ENCODE results near the gene FKBP5.

FKBP5 gene

DNA sequence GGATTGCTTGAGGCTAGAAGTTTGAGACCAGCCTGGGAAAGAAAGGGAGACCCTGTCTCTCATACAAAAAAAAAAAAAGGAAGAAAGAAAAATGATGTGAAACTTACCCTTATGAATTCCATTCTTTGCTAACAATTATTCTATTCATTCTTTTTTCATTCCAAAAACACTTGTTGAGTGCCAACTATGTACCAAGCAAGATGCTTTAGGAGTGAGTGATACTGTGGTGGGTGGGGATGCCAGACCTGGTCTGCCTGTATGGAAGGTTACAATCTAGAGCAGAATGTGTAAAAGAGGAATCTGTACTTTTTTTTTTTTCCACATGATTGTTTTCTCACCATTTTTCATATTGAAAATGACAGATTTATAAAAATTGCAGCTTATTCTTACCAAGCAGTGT lies 102.2 kb downstream of the FKBP5 start:
- DNase-seq (ENCODE audit: low read depth): peak; percentile 50

DNA sequence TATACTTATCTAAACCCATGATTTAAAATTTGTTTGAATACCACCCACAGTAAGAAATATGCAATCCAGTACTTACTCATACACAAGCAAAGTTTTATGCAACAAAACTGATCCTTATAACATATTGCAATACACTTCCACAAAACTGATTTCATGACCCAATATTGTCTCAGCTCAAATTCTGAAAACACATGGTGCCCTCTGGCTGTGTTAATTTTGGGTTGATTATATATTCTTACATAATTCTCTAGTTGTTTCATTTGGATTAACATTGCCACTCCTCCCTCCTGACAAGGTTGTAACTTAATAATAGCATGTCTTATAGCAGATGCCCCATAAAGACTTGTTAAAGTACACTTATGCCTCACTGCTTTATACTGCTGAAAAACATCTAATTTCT lies 103.1 kb downstream of the FKBP5 start:
- DNase-seq (ENCODE audit: low read depth): no peak

GRCh38 chr6:35583893-35584688 lies 104.6 kb downstream of the FKBP5 start:
- DNase-seq (ENCODE audit: low read depth): peak; percentile 77

DNA sequence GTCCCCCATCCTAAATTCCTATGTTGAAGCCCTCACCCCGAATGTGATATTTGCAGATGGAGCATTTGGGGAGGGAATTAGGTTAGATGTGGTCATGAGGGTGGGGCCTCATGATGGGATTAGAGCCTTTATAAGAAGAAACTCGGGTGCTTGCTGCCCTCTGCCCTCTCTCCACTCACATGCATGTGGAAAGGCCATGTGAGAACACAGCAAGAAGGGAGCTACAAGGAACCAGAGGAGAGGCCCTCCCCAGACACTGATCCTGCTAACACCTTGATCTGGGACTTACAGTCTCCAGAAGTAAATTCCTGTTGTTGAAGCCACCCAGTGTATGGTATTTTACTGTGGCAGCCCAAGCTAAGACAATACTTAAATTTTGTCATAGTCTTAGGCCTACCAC lies 106.4 kb downstream of the FKBP5 start:
- no peak for DNase-seq (ENCODE audit: low read depth)

DNA sequence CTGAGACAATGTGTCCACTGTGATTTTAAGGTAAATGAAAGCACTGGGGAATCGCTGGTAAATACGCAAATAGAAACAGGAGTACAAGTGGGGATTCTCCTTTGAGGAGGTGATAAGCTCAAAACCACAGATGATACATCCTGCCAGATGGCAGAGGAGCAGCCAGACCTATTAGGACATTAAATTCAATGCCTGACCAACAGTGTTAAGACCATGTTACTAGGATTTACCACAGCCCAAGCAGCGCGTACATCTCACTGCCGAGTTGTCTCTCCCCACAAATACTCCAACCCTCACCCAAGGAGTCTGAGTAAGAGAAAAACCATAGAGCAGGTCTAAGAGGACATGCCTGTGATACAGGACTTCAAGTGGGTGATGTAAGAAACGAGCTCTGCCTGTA lies 107.1 kb downstream of the FKBP5 start:
- no peak for DNase-seq (ENCODE audit: low read depth)

DNA sequence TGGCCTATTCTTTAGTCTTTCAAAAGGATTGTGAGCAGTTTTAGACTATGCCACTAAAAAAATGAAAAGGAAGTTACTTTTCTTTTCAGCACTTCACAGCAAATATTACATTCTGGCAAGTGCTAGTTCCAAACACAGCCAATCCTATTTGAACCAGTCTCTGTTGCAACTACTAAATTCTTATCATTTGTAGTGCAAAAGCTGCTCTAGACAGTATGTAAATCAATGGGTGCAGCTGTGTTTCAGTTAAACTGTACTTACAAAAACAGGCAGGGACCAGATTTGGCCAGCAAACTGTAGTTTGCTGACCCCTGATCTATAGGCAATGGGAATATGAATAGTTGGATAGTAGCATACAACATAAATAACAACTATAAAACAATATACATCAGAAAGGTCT lies 107.9 kb downstream of the FKBP5 start:
- DNase-seq (ENCODE audit: low read depth): no peak

DNA sequence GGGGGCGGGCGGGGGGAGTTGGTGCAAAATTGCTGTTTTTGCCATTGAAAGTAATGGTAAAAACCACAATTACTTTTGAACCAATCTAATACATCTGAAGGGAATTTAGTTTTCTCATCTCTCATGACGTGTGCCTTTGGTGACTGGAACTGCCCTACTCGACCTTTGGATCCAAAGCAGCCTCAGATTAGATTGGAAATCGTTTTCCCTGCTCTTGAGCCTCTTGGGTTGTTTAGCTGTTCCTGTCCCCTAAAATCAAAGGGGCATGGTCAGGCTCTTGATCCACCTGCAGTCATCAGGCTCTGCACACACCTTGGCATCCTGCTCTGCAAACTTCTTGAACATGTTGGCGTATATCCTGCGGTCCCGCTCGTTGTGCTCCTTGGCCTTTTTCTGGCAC lies 112.0 kb downstream of the FKBP5 start:
- no peak for DNase-seq (ENCODE audit: low read depth)

DNA sequence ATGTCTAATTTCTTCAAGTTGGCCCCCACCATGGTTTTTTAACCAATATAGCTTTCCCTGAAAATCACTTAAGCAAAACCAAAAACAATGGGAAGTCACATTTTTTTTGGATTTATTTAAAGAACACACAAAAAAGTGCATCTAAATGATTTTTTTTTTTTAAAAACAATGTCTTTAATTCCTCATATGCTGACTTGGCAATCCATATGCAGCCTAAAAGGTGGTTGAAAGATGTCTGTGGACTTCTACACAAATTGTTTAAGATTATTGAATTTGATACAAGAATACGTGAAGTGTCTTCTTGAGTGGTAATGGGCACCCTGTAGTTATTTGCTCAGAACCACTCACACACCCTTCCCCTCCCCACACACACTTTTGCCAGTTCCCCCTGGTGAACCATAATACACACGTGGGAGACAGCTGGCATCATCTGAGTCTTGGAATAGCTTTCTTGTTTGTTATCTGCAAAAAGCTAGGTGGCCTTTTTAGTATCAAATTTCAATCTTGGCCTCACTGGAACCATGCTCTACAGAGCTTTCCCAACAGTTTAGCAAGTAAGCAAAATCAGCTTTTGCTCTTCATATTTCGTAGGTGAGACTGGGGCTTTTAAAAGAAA lies 115.1 kb downstream of the FKBP5 start:
- DNase-seq (ENCODE audit: low read depth): no peak

GRCh38 chr6:35570885-35571330 lies 117.8 kb downstream of the FKBP5 start:
- DNase-seq (ENCODE audit: low read depth): peak; percentile 14

DNA sequence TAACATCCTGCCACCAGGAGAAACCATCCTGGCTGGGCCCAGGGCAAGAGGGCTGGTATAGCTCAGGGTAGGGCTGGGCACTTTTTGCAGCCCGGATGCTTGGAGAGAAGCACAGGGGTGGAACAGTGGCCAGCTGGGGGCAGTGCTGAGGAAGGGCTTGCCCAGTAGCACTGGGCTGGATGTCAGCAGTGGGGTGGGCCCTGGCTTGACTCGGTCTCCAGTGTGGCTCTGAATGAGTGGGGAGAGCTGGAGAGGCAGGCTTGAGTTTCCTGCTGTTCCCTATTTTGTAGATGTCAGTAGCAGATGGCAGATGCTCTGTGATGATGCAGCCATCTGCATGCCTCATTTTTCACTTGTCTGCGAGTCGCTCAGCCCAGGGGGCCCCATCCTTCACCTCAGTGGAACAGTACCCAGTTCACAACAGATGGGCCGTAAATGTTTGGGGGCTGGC lies 119.7 kb downstream of the FKBP5 start:
- DNase-seq (ENCODE audit: low read depth): peak; percentile 20

- DNase-seq (ENCODE audit: low read depth): no peak
Measured at GRCh38 chr6:35566794-35567193, 121.9 kb downstream of the FKBP5 start.

DNA sequence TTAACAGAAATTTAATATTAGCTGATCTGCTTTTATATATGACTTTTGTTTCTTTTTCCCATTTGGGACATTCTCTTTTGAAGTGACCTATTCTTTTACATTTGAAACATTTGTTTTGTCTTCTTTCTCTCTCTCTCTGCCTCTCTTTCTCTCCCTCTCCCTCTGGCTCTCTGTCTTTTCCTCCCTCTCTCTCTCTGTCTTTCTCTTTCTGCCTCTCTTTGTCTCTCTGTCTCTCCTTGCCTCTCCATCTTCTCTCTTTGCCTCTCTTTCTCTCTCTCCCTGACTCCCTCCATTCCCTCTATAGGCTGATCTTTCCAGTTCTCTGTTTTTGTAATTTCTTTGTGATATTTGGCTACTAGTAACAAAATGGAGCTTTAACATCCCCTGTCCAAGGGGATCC lies 124.0 kb downstream of the FKBP5 start:
- no peak for DNase-seq (ENCODE audit: low read depth)

GRCh38 chr6:35562060-35562459 lies 126.7 kb downstream of the FKBP5 start:
- DNase-seq (ENCODE audit: low read depth): peak; percentile 31

DNA sequence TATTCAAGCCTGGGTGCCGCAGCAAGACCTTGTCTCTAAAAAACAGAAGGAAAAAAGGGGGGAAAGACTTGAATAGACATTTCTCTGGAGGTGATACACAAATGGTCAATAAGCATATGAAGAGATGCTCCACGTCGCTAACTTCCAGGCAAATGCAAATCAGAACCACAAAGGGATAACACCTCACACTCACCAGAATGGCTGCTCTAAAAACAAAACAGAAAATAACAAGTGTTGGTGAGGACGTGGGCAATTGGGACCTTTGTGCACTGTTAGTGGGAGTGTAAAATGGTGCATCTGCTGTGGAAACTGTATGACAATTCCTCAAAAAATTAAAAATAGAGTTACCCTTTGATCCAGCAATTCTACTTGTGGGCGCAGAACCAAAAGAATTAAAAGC lies 127.6 kb downstream of the FKBP5 start:
- DNase-seq (ENCODE audit: low read depth): no peak

DNA sequence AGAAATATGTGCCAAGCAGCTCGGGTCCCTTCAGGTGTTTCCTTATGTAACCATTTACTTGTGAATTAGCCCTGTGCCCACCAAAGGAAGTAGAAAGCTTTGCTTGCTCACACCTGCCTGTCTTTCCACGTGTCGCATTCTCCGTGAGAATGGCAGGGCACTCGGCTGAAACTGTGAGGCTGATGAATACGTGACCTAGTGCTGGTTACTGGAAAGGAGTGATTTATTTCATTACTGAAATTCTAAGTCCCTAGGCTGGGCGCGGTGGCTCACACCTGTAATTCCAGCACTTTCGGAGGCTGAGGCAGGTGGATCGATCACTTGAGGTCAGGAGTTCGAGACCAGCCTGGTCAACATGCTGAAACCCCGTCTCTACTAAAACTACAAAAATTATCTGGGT lies 130.1 kb downstream of the FKBP5 start:
- no peak for DNase-seq (ENCODE audit: low read depth)

- no peak for DNase-seq (ENCODE audit: low read depth)
Measured at GRCh38 chr6:35557239-35557638, 131.5 kb downstream of the FKBP5 start.

- no peak for DNase-seq (ENCODE audit: low read depth)
Measured at GRCh38 chr6:35554811-35555210, 133.9 kb downstream of the FKBP5 start.

DNA sequence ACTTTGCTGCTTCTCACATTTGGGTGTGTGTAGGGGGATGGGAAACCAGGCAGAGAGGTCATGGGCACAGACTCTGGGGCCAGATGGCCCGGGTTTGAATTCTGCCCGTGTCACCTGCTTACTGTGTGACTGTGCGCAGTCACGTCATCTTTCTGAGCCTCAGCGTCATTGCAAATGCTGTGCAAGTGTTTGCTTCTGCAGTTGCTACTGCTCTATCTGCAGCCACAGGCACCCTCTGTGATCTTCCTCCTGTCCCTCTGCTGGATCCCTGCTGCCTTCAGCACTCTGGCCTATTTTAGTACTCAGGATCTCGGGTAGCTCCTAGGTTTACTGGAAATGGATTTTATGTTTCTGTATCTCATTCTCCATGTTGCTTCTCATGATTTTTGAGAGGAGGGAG lies 135.4 kb downstream of the FKBP5 start:
- DNase-seq (ENCODE audit: low read depth): no peak

- peak; percentile 48 for DNase-seq (ENCODE audit: low read depth)
Measured at GRCh38 chr6:35552285-35552917, 136.3 kb downstream of the FKBP5 start.

- DNase-seq (ENCODE audit: low read depth): no peak
Measured at GRCh38 chr6:35550437-35550836, 138.3 kb downstream of the FKBP5 start.

- no peak for DNase-seq (ENCODE audit: low read depth)
Measured at GRCh38 chr6:35547676-35548075, 141.0 kb downstream of the FKBP5 start.

DNA sequence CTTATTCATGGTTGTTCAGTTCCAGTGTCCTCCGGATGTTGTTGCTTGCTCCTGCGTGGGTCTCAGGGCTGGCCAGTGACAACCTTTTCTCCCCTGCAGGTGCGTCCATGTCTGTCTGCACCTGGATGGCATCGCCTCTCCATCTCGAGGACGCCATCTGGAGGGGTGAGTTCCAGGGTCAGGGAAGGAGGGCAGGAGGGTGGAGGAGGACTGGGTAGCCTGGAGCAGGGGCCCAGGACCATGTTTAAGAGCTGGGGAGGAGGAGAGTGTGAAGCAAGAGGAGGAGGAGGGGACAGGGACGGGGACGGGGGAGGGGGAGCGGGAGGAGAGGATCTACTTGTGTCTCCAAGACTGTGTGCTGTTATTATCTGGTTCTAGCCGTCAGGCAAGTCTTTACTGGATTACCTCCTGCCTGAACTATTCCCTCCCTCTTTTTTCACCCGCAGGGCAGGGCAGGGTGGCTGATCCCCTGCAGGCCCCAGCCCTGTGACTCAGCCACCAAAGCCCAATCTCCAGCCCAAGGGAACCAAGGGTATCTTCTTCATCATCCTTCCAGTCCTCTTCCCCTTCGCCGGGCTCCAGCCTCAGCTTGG lies 143.8 kb downstream of the FKBP5 start:
- DNase-seq (ENCODE audit: low read depth): no peak
